DOHH2 (cell line): ENCODE data around the gene TUBB2B.

Experiments used
- H3F3A ChIP-seq: fragments of 200-600 bp; sonication (generic), shearing (Covaris generic); 2 replicates; pipeline ENCODE4 v1.6.0; 2016; ENCODE audit warnings: antibody characterized with exemption, mild to moderate bottlenecking; ENCODE audit not compliant: control insufficient read depth, insufficient read depth
- H3K27ac ChIP-seq: fragments of 200-600 bp; sonication (generic); 2 replicates; pipeline ENCODE4 v1.5.1; 2014; ENCODE audit warnings: low read depth, mild to moderate bottlenecking, low read length, moderate library complexity
- H3K27me3 ChIP-seq: fragments of 200-600 bp; sonication (generic); 2 replicates; pipeline ENCODE4 v1.6.1; 2014; ENCODE audit warnings: mild to moderate bottlenecking, low read length, mixed read lengths; ENCODE audit not compliant: control insufficient read depth
- H3K36me3 ChIP-seq: fragments of 200-600 bp; sonication (generic); 2 replicates; pipeline ENCODE4 v1.6.1; 2014; ENCODE audit warnings: mild to moderate bottlenecking, low read length, moderate library complexity, mixed read lengths; ENCODE audit not compliant: control insufficient read depth
- H3K4me1 ChIP-seq: fragments of 200-600 bp; sonication (generic); 2 replicates; pipeline ENCODE4 v1.6.1; 2014; ENCODE audit warnings: mild to moderate bottlenecking, low read length, mixed read lengths; ENCODE audit not compliant: control insufficient read depth
- H3K4me2 ChIP-seq: fragments of 200-600 bp; sonication (generic); 2 replicates; pipeline ENCODE4 v1.6.0; 2014; ENCODE audit warnings: mild to moderate bottlenecking, low read length, moderate library complexity
- H3K4me3 ChIP-seq: fragments of 200-600 bp; sonication (generic); 2 replicates; pipeline ENCODE4 v1.5.1; 2014; ENCODE audit warnings: mild to moderate bottlenecking, low read length, mixed read lengths
- H3K79me2 ChIP-seq: fragments of 200-600 bp; sonication (generic); 2 replicates; pipeline ENCODE4 v1.6.1; 2014; ENCODE audit warnings: mild to moderate bottlenecking, low read length, mixed read lengths; ENCODE audit not compliant: control insufficient read depth
- H3K9me2 ChIP-seq: fragments of 200-600 bp; sonication (generic); replicated peaks from 2 replicates; pipeline ENCODE4 v1.6.1; 2014; ENCODE audit warnings: mild to moderate bottlenecking, low read length, mixed read lengths; ENCODE audit not compliant: control insufficient read depth
- H3K9me3 ChIP-seq: fragments of 200-600 bp; sonication (generic); 2 replicates; pipeline ENCODE4 v1.6.1; 2014; ENCODE audit warnings: antibody characterized with exemption, low read length, mixed read lengths; ENCODE audit not compliant: control insufficient read depth, insufficient read depth
- H4K20me1 ChIP-seq: fragments of 200-600 bp; sonication (generic); 2 replicates; pipeline ENCODE4 v1.6.0; 2014; ENCODE audit warnings: low read depth, mild to moderate bottlenecking, antibody characterized with exemption, low read length, moderate library complexity; ENCODE audit not compliant: control insufficient read depth, insufficient read depth
- EZH2phosphoT487 ChIP-seq: fragments of 200-600 bp; sonication (generic); IDR thresholded peaks from 2 replicates; pipeline ENCODE4 v1.6.1; 2017; ENCODE audit warnings: borderline replicate concordance, mild to moderate bottlenecking, antibody characterized with exemption, low read length, moderate library complexity, mixed read lengths
- TF ChIP-seq, protein P1 (sequence below): fragments of 200-600 bp; sonication (generic); IDR thresholded peaks from one replicate; pipeline ENCODE4 v1.5.1; 2014; ENCODE audit warnings: antibody characterized with exemption, mild to moderate bottlenecking, low read depth, low read length; ENCODE audit not compliant: poor library complexity, severe bottlenecking

TUBB2B gene

DNA sequence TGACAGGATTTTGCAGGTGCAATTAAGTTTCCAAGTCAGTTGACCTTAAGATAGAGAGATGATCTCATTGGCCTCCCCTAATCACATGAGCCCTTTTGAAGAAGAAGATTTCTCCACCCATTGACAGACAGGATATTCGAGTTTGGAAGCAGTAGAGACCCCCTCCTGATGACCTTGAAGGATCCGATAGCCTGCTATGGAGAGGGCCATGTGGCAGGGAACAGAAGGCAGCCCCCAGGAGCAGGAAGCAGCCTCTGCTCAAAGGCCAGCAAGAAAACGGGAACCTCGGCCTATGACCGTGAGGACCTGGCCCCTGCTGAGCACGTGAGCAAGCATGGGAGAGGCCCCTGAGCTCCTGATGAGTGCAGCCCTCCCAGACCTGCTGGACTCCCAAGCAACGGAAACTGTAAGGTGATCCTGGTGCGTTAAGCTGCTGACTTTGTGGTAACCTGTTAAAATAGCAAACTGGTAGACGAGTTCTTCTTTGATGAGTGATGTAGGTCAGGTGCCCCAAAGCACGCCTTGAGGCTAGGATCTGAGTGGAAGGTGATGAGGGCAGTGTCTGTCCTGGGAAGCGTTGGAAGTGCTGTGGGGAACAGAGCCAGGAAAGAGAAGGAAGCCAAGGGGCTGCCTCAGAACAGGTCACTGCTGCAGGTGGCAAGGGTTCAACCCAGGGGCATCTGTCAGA, 51.6 kb downstream of the TUBB2B start:
- TF ChIP-seq, protein P1, sequence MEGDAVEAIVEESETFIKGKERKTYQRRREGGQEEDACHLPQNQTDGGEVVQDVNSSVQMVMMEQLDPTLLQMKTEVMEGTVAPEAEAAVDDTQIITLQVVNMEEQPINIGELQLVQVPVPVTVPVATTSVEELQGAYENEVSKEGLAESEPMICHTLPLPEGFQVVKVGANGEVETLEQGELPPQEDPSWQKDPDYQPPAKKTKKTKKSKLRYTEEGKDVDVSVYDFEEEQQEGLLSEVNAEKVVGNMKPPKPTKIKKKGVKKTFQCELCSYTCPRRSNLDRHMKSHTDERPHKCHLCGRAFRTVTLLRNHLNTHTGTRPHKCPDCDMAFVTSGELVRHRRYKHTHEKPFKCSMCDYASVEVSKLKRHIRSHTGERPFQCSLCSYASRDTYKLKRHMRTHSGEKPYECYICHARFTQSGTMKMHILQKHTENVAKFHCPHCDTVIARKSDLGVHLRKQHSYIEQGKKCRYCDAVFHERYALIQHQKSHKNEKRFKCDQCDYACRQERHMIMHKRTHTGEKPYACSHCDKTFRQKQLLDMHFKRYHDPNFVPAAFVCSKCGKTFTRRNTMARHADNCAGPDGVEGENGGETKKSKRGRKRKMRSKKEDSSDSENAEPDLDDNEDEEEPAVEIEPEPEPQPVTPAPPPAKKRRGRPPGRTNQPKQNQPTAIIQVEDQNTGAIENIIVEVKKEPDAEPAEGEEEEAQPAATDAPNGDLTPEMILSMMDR = no peak
- no peak for TF ChIP-seq EZH2phosphoT487
- Histone ChIP-seq H3F3A (no peaks in the 10 kb centered on the region), H3K4me2 (no peak overlapping the region), H3K79me2 (no peaks in the 10 kb centered on the region), H3K27me3 (no peaks in the 10 kb centered on the region), H3K27ac (no peak overlapping the region), H3K9me3 (no peaks in the 10 kb centered on the region), H3K4me1 (peaks cover 7% of the 10 kb centered on the region), H4K20me1 (no peaks in the 10 kb centered on the region), H3K4me3 (no peak overlapping the region), H3K36me3 (no peaks in the 10 kb centered on the region), H3K9me2 (no peaks in the 10 kb centered on the region)
